ENCODE measurements around the gene GRIP1. TPM values are rescaled to one million over a fixed set of nuclear protein-coding genes. Genes with fewer than 3 reads are reported as not detected.

Gene GRIP1
- total RNA-seq, 1 experiment from 2014 or later = 0.23 TPM

DNA sequence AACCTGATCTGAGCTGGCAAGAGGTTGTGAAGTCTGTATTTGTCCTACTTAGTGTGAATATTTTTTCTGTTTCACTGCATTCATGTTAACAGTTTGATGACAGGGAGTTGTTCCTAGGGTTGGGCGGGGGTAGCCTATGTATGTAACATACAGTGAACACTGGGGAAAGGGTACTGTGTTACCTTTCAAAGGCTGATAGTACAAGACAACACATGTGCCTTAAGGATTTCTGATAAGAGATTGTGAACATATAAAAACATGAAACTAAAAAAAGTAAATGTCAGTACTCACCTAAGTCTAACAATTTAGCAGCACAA lies 30.5 kb upstream of the GRIP1 start:
- intact Hi-C loops (cut with micrococcal nuclease; ENCODE audit: unreplicated experiment) = no loop called here
- BruUV-seq (replicated peaks) = no TSS peak
- ChIA-PET POLR2A (no interaction called here), CTCF (no interaction called here)
- Mint-ChIP-seq H3K27ac (ENCODE audit: unreplicated experiment) (no peak overlapping the region), H3K4me3 (ENCODE audit: unreplicated experiment) (no peak overlapping the region), H3K27me3 (ENCODE audit: insufficient read depth, unreplicated experiment) (peaks cover 3% of the 10 kb centered on the region), H3K36me3 (ENCODE audit: insufficient read depth, unreplicated experiment) (no peaks in the 10 kb centered on the region), H3K4me1 (ENCODE audit: low read depth, unreplicated experiment) (no peaks in the 10 kb centered on the region), H3K9me3 (ENCODE audit: unreplicated experiment) (no peaks in the 10 kb centered on the region)
- Histone ChIP-seq H3K36me3 (ENCODE audit: control insufficient read depth, insufficient read depth, low read length) (no peaks in the 10 kb centered on the region), H3K4me1 (no peaks in the 10 kb centered on the region), H3K4me3 (ENCODE audit: low read depth, low read length) (no peak overlapping the region), H3K27me3 (replicated peaks; ENCODE audit: control insufficient read depth, insufficient read depth, low read length) (no peaks in the 10 kb centered on the region), H3K9me3 (no peaks in the 10 kb centered on the region)
- no peak for DNase-seq
- TF ChIP-seq, protein P1, sequence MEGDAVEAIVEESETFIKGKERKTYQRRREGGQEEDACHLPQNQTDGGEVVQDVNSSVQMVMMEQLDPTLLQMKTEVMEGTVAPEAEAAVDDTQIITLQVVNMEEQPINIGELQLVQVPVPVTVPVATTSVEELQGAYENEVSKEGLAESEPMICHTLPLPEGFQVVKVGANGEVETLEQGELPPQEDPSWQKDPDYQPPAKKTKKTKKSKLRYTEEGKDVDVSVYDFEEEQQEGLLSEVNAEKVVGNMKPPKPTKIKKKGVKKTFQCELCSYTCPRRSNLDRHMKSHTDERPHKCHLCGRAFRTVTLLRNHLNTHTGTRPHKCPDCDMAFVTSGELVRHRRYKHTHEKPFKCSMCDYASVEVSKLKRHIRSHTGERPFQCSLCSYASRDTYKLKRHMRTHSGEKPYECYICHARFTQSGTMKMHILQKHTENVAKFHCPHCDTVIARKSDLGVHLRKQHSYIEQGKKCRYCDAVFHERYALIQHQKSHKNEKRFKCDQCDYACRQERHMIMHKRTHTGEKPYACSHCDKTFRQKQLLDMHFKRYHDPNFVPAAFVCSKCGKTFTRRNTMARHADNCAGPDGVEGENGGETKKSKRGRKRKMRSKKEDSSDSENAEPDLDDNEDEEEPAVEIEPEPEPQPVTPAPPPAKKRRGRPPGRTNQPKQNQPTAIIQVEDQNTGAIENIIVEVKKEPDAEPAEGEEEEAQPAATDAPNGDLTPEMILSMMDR (IDR thresholded peaks at IDR 0.05; ENCODE audit: insufficient read depth in 1 of 2, low read depth in 1 of 2, low read length in 1 of 2, severe bottlenecking in 1 of 2, unreplicated experiment in 1 of 2) = no peak

DNA sequence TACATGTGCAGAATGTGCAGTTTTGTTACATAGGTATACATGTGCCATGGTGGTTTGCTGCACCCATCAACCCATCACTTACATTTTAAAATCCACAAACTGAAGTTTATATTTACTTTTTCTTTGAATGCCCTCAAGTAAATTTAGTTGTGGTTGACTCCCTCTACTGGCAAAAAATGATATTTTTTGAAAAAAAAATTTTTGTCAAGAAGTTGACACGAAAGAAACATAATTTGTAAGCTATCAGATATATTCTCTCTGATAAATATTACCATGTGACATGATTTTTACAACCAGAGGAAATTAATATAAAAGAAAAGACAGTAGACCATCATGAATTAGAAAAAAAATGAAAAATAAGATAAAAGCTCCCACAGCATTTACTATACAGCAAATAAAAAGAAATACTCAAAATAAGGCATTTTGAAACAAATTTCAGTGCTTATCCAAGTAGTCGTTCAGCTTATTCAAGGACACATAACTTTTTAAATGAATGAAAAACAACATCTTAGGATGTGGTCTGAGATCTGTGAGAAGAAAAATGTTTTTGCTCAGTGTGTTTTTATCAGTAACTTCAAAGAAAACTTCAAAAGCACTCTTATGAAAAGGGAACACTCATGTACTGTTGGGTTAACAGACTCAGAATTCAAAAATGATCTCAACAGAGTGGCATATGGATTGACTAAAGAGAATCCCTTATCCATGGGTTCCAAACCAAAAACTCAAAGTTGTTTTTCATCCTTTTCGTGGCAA lies 30.0 kb upstream of the GRIP1 start:
- Mint-ChIP-seq H3K4me1 (ENCODE audit: low read depth, unreplicated experiment) (no peaks in the 10 kb centered on the region), H3K9me3 (ENCODE audit: unreplicated experiment) (no peaks in the 10 kb centered on the region), H3K4me3 (ENCODE audit: unreplicated experiment) (no peak overlapping the region), H3K36me3 (ENCODE audit: insufficient read depth, unreplicated experiment) (no peaks in the 10 kb centered on the region), H3K27ac (ENCODE audit: unreplicated experiment) (no peak overlapping the region), H3K27me3 (ENCODE audit: insufficient read depth, unreplicated experiment) (peaks cover 3% of the 10 kb centered on the region)
- intact Hi-C loops (cut with micrococcal nuclease; ENCODE audit: unreplicated experiment) = no loop called here
- no TSS peak for BruUV-seq (replicated peaks)
- Histone ChIP-seq H3K36me3 (ENCODE audit: control insufficient read depth, insufficient read depth, low read length) (no peaks in the 10 kb centered on the region), H3K4me1 (no peaks in the 10 kb centered on the region), H3K4me3 (ENCODE audit: low read depth, low read length) (no peak overlapping the region), H3K9me3 (no peaks in the 10 kb centered on the region), H3K27me3 (replicated peaks; ENCODE audit: control insufficient read depth, insufficient read depth, low read length) (no peaks in the 10 kb centered on the region)
- TF ChIP-seq, protein P1 (IDR thresholded peaks at IDR 0.05; ENCODE audit: insufficient read depth in 1 of 2, low read depth in 1 of 2, low read length in 1 of 2, severe bottlenecking in 1 of 2, unreplicated experiment in 1 of 2) = peak; percentile 38 to 43
- ChIA-PET POLR2A (no interaction called here), CTCF (interaction anchor here (0.8 kb wide), 1 partner anchor 9 kb away, joined by 5 read pairs; no protein-coding TSS in a partner anchor)
- no peak for DNase-seq

DNA sequence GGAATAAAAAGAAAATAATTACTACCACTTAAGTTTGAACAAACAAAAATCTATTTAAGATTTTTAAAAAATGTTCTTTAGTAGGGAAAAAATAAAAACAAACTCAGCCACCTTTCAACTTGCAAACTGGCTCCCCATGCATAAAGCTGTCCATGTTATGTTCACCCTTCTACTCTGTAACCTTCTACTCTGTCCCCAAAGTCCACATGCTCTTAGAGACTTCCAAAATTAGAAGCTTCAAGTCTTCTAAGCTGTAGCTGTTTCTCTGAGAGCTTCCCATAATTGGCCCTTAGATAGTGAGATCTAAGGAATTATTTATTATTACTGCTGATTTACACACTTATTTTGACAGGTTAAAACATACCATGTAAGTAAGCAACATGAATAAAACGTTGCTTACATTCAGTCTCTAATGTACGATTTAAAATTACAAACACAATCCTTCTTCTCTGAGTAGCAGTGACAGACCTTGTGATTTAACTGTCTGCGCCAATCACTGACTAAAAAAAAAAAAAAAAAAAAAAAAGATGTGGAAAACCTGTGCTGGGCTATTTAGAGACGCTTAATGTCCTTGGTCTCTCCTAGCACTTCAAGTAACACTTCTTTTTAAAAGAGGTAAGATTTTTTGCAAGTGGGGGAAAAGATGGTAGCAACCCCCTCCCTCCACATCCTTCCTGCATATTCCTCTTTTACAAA lies 28.3 kb upstream of the GRIP1 start:
- TF ChIP-seq, protein P1 (IDR thresholded peaks at IDR 0.05; ENCODE audit: insufficient read depth in 1 of 2, low read depth in 1 of 2, low read length in 1 of 2, severe bottlenecking in 1 of 2, unreplicated experiment in 1 of 2) = no peak
- Histone ChIP-seq H3K4me1 (no peaks in the 10 kb centered on the region), H3K9me3 (no peaks in the 10 kb centered on the region), H3K36me3 (ENCODE audit: control insufficient read depth, insufficient read depth, low read length) (no peaks in the 10 kb centered on the region), H3K27me3 (replicated peaks; ENCODE audit: control insufficient read depth, insufficient read depth, low read length) (no peaks in the 10 kb centered on the region), H3K4me3 (ENCODE audit: low read depth, low read length) (no peak overlapping the region)
- intact Hi-C loops (cut with micrococcal nuclease; ENCODE audit: unreplicated experiment) = no loop called here
- BruUV-seq (replicated peaks) = no TSS peak
- no peak for DNase-seq
- Mint-ChIP-seq H3K27ac (ENCODE audit: unreplicated experiment) (no peak overlapping the region), H3K27me3 (ENCODE audit: insufficient read depth, unreplicated experiment) (peaks cover 10% of the 10 kb centered on the region), H3K9me3 (ENCODE audit: unreplicated experiment) (no peaks in the 10 kb centered on the region), H3K4me3 (ENCODE audit: unreplicated experiment) (no peak overlapping the region), H3K36me3 (ENCODE audit: insufficient read depth, unreplicated experiment) (no peaks in the 10 kb centered on the region), H3K4me1 (ENCODE audit: low read depth, unreplicated experiment) (no peaks in the 10 kb centered on the region)
- ChIA-PET CTCF (no interaction called here), POLR2A (no interaction called here)
